ENCODE results near the gene ACSL4.

GRCh38 chrX:109691752-109692151 is 41.3 kb downstream of the ACSL4 start:
- no peak for TF ChIP-seq CTCF (IDR thresholded peaks at IDR 0.05)
- TF ChIP-seq CHD2 (IDR thresholded peaks at IDR 0.05; ENCODE audit: low read length, partially characterized antibody), result no peak

All from SK-N-SH (cell line).